ENCODE data around the gene CD44.

- TF ChIP-seq, protein P1, sequence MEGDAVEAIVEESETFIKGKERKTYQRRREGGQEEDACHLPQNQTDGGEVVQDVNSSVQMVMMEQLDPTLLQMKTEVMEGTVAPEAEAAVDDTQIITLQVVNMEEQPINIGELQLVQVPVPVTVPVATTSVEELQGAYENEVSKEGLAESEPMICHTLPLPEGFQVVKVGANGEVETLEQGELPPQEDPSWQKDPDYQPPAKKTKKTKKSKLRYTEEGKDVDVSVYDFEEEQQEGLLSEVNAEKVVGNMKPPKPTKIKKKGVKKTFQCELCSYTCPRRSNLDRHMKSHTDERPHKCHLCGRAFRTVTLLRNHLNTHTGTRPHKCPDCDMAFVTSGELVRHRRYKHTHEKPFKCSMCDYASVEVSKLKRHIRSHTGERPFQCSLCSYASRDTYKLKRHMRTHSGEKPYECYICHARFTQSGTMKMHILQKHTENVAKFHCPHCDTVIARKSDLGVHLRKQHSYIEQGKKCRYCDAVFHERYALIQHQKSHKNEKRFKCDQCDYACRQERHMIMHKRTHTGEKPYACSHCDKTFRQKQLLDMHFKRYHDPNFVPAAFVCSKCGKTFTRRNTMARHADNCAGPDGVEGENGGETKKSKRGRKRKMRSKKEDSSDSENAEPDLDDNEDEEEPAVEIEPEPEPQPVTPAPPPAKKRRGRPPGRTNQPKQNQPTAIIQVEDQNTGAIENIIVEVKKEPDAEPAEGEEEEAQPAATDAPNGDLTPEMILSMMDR (IDR thresholded peaks at IDR 0.05) = no peak
- TF ChIP-seq POLR2A (IDR thresholded peaks at IDR 0.05) = no peak
Observed at GRCh38 chr11:35210876-35211546, 72.0 kb downstream of the CD44 start.

Data from uterus (tissue), 2 donors.